ENCODE results near the gene PIGR. TPM values are rescaled to one million over a fixed set of nuclear protein-coding genes. Genes with fewer than 3 reads are reported as not detected.

Gene PIGR
- total and polyA plus RNA-seq, 9 of the 15 experiments (the other 6 are each of a cell fraction or from before 2014, with no cell fraction given): 0.01 to 1.5 (median 0.03) TPM; not detected in 4

DNA sequence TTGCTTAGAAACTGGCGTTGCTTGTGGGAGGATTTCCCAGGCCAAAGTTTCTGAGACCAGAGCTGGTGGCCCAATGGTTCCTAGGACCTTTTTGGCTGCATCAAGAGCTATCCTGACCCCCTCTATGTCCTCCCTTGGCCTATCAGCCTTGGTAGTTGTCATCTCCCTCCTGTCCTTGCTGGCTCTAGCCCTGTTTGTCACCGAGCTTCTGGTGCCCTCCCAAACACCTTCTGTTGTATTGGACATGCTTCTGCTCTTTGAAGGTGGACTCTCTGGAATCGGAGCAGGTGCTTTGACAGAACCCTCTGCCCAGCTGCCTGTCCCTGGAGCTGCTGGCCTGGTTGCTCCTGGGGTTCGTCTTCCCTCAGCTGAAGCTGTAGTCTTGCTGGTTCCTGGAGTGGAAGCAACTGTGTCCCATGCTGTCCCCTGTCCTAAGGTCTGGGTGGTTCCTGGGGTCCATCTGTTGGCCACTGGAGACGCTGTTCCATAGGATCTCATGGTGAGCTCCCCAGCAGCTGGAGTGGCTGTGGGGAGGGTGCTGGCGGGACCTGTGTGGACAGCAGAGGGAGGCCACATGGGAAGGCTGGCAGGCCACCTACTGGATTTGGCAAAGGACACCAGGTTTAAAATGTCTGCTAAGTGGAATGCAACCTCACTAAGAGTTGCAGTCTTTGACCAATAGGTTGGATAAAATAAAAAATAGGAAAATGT lies 14.6 kb upstream of the PIGR start (continued):
- TF ChIP-seq, protein P1, sequence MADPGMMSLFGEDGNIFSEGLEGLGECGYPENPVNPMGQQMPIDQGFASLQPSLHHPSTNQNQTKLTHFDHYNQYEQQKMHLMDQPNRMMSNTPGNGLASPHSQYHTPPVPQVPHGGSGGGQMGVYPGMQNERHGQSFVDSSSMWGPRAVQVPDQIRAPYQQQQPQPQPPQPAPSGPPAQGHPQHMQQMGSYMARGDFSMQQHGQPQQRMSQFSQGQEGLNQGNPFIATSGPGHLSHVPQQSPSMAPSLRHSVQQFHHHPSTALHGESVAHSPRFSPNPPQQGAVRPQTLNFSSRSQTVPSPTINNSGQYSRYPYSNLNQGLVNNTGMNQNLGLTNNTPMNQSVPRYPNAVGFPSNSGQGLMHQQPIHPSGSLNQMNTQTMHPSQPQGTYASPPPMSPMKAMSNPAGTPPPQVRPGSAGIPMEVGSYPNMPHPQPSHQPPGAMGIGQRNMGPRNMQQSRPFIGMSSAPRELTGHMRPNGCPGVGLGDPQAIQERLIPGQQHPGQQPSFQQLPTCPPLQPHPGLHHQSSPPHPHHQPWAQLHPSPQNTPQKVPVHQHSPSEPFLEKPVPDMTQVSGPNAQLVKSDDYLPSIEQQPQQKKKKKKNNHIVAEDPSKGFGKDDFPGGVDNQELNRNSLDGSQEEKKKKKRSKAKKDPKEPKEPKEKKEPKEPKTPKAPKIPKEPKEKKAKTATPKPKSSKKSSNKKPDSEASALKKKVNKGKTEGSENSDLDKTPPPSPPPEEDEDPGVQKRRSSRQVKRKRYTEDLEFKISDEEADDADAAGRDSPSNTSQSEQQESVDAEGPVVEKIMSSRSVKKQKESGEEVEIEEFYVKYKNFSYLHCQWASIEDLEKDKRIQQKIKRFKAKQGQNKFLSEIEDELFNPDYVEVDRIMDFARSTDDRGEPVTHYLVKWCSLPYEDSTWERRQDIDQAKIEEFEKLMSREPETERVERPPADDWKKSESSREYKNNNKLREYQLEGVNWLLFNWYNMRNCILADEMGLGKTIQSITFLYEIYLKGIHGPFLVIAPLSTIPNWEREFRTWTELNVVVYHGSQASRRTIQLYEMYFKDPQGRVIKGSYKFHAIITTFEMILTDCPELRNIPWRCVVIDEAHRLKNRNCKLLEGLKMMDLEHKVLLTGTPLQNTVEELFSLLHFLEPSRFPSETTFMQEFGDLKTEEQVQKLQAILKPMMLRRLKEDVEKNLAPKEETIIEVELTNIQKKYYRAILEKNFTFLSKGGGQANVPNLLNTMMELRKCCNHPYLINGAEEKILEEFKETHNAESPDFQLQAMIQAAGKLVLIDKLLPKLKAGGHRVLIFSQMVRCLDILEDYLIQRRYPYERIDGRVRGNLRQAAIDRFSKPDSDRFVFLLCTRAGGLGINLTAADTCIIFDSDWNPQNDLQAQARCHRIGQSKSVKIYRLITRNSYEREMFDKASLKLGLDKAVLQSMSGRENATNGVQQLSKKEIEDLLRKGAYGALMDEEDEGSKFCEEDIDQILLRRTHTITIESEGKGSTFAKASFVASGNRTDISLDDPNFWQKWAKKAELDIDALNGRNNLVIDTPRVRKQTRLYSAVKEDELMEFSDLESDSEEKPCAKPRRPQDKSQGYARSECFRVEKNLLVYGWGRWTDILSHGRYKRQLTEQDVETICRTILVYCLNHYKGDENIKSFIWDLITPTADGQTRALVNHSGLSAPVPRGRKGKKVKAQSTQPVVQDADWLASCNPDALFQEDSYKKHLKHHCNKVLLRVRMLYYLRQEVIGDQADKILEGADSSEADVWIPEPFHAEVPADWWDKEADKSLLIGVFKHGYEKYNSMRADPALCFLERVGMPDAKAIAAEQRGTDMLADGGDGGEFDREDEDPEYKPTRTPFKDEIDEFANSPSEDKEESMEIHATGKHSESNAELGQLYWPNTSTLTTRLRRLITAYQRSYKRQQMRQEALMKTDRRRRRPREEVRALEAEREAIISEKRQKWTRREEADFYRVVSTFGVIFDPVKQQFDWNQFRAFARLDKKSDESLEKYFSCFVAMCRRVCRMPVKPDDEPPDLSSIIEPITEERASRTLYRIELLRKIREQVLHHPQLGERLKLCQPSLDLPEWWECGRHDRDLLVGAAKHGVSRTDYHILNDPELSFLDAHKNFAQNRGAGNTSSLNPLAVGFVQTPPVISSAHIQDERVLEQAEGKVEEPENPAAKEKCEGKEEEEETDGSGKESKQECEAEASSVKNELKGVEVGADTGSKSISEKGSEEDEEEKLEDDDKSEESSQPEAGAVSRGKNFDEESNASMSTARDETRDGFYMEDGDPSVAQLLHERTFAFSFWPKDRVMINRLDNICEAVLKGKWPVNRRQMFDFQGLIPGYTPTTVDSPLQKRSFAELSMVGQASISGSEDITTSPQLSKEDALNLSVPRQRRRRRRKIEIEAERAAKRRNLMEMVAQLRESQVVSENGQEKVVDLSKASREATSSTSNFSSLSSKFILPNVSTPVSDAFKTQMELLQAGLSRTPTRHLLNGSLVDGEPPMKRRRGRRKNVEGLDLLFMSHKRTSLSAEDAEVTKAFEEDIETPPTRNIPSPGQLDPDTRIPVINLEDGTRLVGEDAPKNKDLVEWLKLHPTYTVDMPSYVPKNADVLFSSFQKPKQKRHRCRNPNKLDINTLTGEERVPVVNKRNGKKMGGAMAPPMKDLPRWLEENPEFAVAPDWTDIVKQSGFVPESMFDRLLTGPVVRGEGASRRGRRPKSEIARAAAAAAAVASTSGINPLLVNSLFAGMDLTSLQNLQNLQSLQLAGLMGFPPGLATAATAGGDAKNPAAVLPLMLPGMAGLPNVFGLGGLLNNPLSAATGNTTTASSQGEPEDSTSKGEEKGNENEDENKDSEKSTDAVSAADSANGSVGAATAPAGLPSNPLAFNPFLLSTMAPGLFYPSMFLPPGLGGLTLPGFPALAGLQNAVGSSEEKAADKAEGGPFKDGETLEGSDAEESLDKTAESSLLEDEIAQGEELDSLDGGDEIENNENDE (IDR thresholded peaks at IDR 0.05; ENCODE audit: low read depth, low read length): no peak
- TF ChIP-seq ZBTB33 (CRISPR knock-in tag; IDR thresholded peaks at IDR 0.05): peak; percentile 95
- TF ChIP-seq, protein P2, sequence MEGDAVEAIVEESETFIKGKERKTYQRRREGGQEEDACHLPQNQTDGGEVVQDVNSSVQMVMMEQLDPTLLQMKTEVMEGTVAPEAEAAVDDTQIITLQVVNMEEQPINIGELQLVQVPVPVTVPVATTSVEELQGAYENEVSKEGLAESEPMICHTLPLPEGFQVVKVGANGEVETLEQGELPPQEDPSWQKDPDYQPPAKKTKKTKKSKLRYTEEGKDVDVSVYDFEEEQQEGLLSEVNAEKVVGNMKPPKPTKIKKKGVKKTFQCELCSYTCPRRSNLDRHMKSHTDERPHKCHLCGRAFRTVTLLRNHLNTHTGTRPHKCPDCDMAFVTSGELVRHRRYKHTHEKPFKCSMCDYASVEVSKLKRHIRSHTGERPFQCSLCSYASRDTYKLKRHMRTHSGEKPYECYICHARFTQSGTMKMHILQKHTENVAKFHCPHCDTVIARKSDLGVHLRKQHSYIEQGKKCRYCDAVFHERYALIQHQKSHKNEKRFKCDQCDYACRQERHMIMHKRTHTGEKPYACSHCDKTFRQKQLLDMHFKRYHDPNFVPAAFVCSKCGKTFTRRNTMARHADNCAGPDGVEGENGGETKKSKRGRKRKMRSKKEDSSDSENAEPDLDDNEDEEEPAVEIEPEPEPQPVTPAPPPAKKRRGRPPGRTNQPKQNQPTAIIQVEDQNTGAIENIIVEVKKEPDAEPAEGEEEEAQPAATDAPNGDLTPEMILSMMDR (IDR thresholded peaks at IDR 0.05 in 2 of 3, conservative IDR thresholded peaks at IDR 0.05 in 1 of 3; ENCODE audit: insufficient read depth in 2 of 3, low read depth in 1 of 3, low read length in 3 of 3): peak; percentile 86 to 93 (median 89)
- TF ChIP-seq, protein P3, sequence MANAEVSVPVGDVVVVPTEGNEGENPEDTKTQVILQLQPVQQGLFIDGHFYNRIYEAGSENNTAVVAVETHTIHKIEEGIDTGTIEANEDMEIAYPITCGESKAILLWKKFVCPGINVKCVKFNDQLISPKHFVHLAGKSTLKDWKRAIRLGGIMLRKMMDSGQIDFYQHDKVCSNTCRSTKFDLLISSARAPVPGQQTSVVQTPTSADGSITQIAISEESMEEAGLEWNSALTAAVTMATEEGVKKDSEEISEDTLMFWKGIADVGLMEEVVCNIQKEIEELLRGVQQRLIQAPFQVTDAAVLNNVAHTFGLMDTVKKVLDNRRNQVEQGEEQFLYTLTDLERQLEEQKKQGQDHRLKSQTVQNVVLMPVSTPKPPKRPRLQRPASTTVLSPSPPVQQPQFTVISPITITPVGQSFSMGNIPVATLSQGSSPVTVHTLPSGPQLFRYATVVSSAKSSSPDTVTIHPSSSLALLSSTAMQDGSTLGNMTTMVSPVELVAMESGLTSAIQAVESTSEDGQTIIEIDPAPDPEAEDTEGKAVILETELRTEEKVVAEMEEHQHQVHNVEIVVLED (CRISPR knock-in tag; IDR thresholded peaks at IDR 0.05): no peak
- TF ChIP-seq SRF (CRISPR knock-in tag; IDR thresholded peaks at IDR 0.05): 0 out of 4 replicates have a peak, but pooled peaks of 1 of the 2 experiments have one; percentile 37
- TF ChIP-seq CBX3 (IDR thresholded peaks at IDR 0.05; ENCODE audit: borderline replicate concordance in 1 of 2, low read length in 2 of 2): peak in 1 of 2 experiments; percentile 54; a peak in 1 of 3 replicates
- TF ChIP-seq EHMT2 (IDR thresholded peaks at IDR 0.05): peak; percentile 20; the same call in 1 of the 2 replicates
- TF ChIP-seq RAD21 (CRISPR knock-in tag; conservative IDR thresholded peaks at IDR 0.05 in 1 of 2, IDR thresholded peaks at IDR 0.05 in 1 of 2): peak; percentile 13 to 54; a peak in 2 of 4 replicates
